ENCODE data around the gene NPHP4. TPM values are rescaled to one million over a fixed set of nuclear protein-coding genes. Genes with fewer than 3 reads are reported as not detected.

Gene NPHP4
- total RNA-seq, 1 experiment from 2014 or later: 18.8 TPM

DNA sequence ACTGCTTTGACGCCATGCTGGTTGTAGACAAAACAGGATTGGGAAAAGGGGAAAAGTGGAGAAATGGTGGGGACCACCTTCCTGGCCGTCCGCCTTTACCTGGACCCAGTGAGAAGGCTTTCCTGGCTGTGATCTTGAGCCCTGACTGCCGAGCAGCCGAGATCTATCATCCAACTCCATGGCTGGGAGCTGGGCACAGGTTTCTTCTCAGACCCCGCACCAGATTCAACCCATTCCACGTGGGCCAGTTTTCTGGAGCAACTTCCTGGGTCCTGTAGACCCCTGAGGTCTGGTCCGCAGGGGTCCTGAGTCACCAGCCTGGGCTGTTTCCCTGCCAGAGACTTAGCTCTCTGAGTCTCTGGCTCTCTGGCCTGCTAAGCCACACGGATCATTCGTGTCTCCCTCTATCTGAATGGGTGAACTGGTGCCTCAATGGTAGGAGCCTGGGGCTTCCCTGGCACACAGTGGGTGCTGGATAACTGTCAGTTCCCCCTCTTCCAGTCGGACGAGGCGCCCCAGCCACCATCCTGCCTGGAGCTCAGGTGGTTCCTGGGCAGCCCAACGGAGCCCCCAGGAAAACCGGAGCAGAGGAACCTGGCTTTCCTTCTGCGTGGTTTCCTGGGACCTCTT, 4.5 kb upstream of the NPHP4 start:
- BruUV-seq (replicated peaks): no TSS peak
- ChIA-PET POLR2A (ENCODE audit: unreplicated experiment) (no interaction called here), CTCF (no interaction called here)
- H3K4me3 ChIP-seq (ENCODE audit: low read length): no peak overlapping the region
- ATAC-seq (no peak), DNase-seq (no peak)
- no peak overlapping the region for H3K4me2 ChIP-seq (ENCODE audit: low read length)
- H3K36me3 ChIP-seq (ENCODE audit: low read depth, low read length): no peaks in the 10 kb centered on the region
- intact Hi-C loops (cut with micrococcal nuclease): no loop called here
- H3K9me3 ChIP-seq (ENCODE audit: low read length): no peaks in the 10 kb centered on the region
- peaks cover 10% of the 10 kb centered on the region for H3K4me1 ChIP-seq (ENCODE audit: insufficient read depth, low read length)
- H3K9ac ChIP-seq (ENCODE audit: low read length): no peak overlapping the region
- TF ChIP-seq CTCF (conservative IDR thresholded peaks at IDR 0.05; ENCODE audit: low read depth, low read length) (no peak), EZH2 (IDR thresholded peaks at IDR 0.05; ENCODE audit: low read length, unreplicated experiment) (no peak)
- no peaks in the 10 kb centered on the region for H3K27me3 ChIP-seq (ENCODE audit: low read length)
- H3F3A ChIP-seq (ENCODE audit: low read length, unreplicated experiment): no peaks in the 10 kb centered on the region
- peaks cover 32% of the 10 kb centered on the region for H3K79me2 ChIP-seq (ENCODE audit: low read length)
- H4K20me1 ChIP-seq (ENCODE audit: low read length): 0 out of 2 replicates have a peak, but pooled peaks cover 3% of the 10 kb centered on the region
- H3K27ac ChIP-seq (ENCODE audit: low read length): no peak overlapping the region
- H3K9me2 ChIP-seq (replicated peaks; ENCODE audit: low read length): no peaks in the 10 kb centered on the region
- H2AFZ ChIP-seq (ENCODE audit: low read length): no peak overlapping the region

DNA sequence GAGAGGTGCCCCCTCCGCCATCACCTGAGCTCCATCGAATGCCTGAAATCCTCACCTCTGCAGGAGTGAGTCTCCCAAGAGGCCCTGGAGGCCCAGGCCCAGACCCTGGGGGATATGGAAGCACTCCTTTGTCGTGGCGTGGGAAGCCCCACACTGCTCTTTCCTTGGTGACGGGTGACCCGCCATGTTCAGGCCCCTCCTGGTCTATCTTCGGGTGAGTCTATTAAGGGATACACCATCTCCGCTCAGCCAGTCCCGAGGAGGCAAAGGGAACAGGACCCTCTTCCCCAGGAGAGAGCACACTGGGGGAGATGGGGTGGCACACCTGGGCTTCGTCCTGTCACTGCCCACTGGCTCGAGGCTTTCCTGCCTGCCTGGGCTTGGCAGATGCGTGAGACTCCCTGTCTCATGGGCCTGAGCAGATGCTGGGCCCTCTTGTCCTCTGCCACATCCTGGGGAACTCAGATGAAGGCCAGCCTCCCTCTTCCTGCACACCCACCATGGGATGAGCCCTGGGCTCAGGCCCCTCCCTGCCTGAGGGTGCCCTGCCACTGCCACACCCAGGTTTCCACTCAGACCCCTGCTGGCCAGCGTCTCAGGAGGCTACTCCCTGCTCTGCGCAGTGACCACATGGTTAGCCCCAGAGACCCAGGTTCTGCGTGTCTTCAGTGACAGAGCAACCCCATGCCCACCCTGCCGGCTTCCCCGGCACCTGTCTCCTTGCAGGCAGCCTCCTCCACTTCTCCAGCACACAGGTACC, 3.8 kb upstream of the NPHP4 start:
- ATAC-seq: no peak

More for the DNA sequence above, 3.8 kb upstream of the NPHP4 start:
- TF ChIP-seq EZH2 (IDR thresholded peaks at IDR 0.05; ENCODE audit: low read length, unreplicated experiment) (no peak), CTCF (conservative IDR thresholded peaks at IDR 0.05; ENCODE audit: low read depth, low read length) (no peak), EZH2phosphoT487 (IDR thresholded peaks at IDR 0.05; ENCODE audit: borderline replicate concordance, low read length) (no peak)
- POLR2A ChIA-PET (ENCODE audit: unreplicated experiment): no interaction called here
- Histone ChIP-seq H3K27ac (ENCODE audit: low read length) (no peak overlapping the region), H3F3A (ENCODE audit: low read length, unreplicated experiment) (no peaks in the 10 kb centered on the region), H3K4me3 (ENCODE audit: low read length) (no peak overlapping the region), H3K27me3 (ENCODE audit: low read length) (no peaks in the 10 kb centered on the region), H3K9ac (ENCODE audit: low read length) (no peak overlapping the region), H3K4me2 (ENCODE audit: low read length) (no peak overlapping the region), H4K20me1 (ENCODE audit: low read length) (0 out of 2 replicates have a peak, but pooled peaks cover 3% of the 10 kb centered on the region), H3K9me3 (ENCODE audit: low read length) (no peaks in the 10 kb centered on the region), H2AFZ (ENCODE audit: low read length) (no peak overlapping the region), H3K36me3 (ENCODE audit: low read depth, low read length) (no peaks in the 10 kb centered on the region), H3K79me2 (ENCODE audit: low read length) (peaks cover 37% of the 10 kb centered on the region), H3K4me1 (ENCODE audit: insufficient read depth, low read length) (peaks cover 12% of the 10 kb centered on the region), H3K9me2 (replicated peaks; ENCODE audit: low read length) (no peaks in the 10 kb centered on the region)
- no peak for DNase-seq
- intact Hi-C loops (cut with micrococcal nuclease): no loop called here
- CTCF ChIA-PET: no interaction called here
- no TSS peak for BruUV-seq (replicated peaks)
